Left ventricle myocardium superior (tissue), 1 donor: Measurements from ENCODE around the gene ASTL. TPM values are rescaled to one million over a fixed set of nuclear protein-coding genes. Genes with fewer than 3 reads are reported as not detected.

Source experiments
- ATAC-seq: fragments of 200-7000 bp; cut with Tn5 transposase; one replicate; pipeline ENCODE4 v1.9.1; 2020; ENCODE audit warnings: mild to moderate bottlenecking, moderate library complexity
- DNase-seq: peaks from one replicate; pipeline ENCODE4 v3.0.0-alpha.2; 2020
- intact Hi-C: fragments of 100-400 bp; cut with micrococcal nuclease; formaldehyde crosslinking; loops from one replicate; pipeline ENCODE4 v1.11.0; 2022
- long read RNA-seq: library from polyadenylated mRNA; unstranded; transcript quantifications from one replicate; pipeline ENCODE4 v2.0.0, GENCODE V29; 2021
- total RNA-seq: library from RNA; stranded (reverse); fragmentation: NEBNext Ultra II Directional; extraction: Animal tissue kit (Norgen Biotek cat#: 25700); gene quantifications from one replicate; pipeline ENCODE4 v1.2.1, GENCODE V29; 2021
- donor health status: DM: no; HTN: yes; CAD: no; lungs with severe emphysema.

The ASTL gene
- total RNA-seq = not detected
- long read RNA-seq = 0 reads

DNA sequence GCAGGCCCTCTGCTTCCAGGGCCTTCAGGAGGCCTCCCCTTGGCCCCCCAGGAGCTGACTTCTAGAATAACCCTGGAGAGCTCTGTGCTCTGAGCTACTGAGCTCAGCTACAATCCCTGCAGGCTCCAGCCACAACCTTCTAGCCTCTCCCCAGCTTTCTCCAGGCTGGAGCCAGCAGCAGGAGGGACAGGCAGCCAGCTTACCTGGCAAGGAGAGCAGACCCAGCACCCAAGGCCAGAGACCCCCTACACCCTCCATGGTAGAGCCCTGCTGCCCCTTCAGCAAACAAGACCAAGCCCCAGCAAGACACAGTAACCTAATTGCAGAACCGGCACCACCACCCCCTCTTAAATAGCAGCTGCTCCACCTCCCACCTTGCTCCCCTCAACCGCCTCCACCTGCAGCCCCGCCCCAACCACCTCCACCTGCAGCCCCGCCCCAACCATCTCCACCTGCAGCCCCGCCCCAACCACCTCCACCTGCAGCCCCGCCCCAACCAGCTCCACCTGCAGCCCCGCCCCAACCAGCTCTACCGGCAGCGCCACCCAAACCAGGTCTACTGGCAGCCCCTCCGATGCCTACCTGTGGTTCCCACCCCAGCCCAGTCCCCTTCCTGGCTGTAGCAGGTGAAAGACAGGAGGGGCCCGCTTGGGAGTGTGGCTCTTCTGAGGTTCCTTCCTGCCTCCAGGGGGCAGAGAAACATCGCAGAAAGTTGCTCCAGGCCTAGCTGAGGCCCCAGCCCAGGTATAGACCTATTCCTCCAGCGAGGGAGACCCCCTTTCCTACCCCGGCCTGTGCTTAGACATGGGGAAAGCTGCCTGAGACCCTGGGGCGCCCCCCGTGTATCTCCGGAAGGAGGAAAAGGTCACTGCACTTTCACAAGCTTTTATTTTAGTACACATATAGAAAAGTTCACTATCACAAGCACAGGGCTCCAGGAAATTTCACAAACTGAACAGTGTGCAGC lies at the start of gene ASTL:
Gene ASTL, minus strand, starts transcription at position 324 of the 967 bp plus-strand sequence. Its CDS starts 66 bp downstream, at position 258.
- DNase-seq (peak; percentile 44), ATAC-seq (peak; percentile 76)
- intact Hi-C loops = loop anchor here (5.0 kb wide), 1 partner anchor 34 kb away; no protein-coding TSS in a partner anchor

- intact Hi-C loops = no loop called here
- DNase-seq (no peak), ATAC-seq (peak; percentile 59)
Observed at GRCh38 chr2:96186562-96186961, 48.3 kb upstream of the ASTL start.

GRCh38 chr2:96185516-96185915 lies 47.2 kb upstream of the ASTL start:
- DNase-seq = no peak
- intact Hi-C loops = no loop called here
- ATAC-seq = no peak

GRCh38 chr2:96184989-96185388 lies 46.7 kb upstream of the ASTL start:
- ATAC-seq (no peak), DNase-seq (no peak)
- intact Hi-C loops = no loop called here

DNA sequence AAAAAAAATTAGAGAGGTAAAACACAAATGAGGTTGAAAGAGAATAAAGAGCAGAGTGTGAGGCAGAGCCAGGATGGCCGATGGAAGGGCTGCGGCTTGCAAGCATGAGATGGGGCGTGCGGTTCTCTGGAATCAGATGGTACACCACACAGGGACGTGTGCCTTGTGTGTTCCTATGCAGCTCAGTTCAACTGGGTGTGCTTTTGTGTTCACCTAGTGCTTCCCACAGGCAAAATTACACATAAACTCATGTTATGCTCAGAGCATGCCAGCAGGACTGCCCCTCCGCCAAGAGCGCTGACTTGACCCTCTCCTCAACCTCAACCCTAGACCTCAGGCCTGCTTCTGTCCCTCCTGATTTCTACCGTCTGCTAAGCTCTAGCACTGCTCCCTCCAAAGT lies 45.9 kb upstream of the ASTL start:
- intact Hi-C loops = no loop called here
- no peak for ATAC-seq
- DNase-seq = no peak

GRCh38 chr2:96181529-96181928 lies 43.2 kb upstream of the ASTL start:
- intact Hi-C loops = no loop called here
- no peak for DNase-seq
- no peak for ATAC-seq

DNA sequence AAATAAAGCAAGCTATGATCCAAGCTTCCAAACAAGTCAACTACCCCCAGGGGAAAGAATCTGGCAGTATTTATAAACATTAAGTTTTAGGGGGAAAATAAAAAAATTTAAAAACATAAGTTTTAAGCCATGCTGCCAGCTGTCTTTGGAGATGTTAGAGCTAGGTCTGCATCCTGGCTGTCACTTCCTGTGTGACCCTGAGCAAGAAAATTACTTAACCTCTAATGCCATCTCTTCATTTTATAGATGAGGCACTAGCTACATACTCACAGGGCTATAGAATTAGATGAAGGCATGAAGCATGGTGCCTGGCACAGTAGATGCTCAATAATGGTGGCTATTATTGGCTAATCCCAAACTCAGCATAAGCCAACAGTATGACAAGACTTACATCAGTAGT lies 42.2 kb upstream of the ASTL start:
- intact Hi-C loops = no loop called here
- no peak for ATAC-seq

DNA sequence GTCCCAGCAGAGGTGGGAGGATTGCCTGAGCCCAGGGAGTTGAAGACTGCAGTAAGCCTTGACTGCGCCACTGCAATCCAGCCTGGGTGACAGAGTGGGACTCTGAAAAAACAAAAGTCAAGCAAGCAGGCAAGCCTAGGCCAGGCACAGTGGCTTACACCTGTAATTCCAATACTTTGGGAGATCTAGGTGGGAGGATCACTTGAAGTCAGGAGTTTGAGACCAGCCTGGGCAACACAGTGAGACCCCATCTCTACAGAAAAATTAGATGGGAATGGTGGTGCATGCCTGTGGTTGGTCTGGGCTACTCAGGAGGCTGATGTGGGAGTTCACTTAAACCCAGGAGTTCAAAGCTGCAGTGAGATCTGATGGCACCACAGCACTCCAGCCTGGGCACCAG lies 41.7 kb upstream of the ASTL start:
- peak; percentile 14 for DNase-seq
- intact Hi-C loops = no loop called here
- ATAC-seq = no peak

More for the DNA sequence above, 42.2 kb upstream of the ASTL start:
- no peak for DNase-seq

DNA sequence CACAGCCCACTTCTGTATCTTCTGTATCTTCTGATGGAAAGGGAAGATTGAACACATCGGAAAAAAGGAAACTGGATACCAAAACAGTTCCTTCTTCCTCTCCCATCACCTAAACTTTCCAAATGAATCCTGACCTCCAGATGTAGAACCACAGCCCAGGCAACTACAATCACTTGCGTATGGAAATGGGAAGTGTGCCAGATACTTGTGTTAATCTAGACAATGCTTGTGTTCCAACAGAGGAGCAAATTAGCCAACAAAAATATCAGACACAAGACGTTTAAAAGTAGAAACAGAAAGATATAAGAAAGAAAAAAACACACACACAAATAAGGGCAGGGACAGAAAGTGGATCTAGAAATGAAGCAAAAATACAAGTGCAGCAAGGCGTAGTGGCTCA lies 38.4 kb upstream of the ASTL start:
- intact Hi-C loops = no loop called here
- DNase-seq (no peak), ATAC-seq (peak; percentile 15)

- DNase-seq (peak; percentile 4), ATAC-seq (peak; percentile 15)
- intact Hi-C loops = no loop called here
Observed at GRCh38 chr2:96175951-96176350, 37.6 kb upstream of the ASTL start.

GRCh38 chr2:96174251-96175144 lies 36.2 kb upstream of the ASTL start:
- peak; percentile 90 for ATAC-seq
- intact Hi-C loops = loop anchor here (5.0 kb wide), 1 partner anchor 37 kb away; the partner anchor contains the start of gene ASTL

GRCh38 chr2:96171831-96172230 lies 33.5 kb upstream of the ASTL start:
- intact Hi-C loops = loop anchor here (5.0 kb wide), 1 partner anchor 35 kb away; the partner anchor contains the start of gene ASTL
- ATAC-seq (no peak), DNase-seq (peak; percentile 11)

More at GRCh38 chr2:96174251-96175144, 36.2 kb upstream of the ASTL start:
- peak; percentile 83 for DNase-seq

- intact Hi-C loops = loop anchor here (5.0 kb wide), 1 partner anchor 33 kb away; the partner anchor contains the start of gene ASTL
- ATAC-seq (no peak), DNase-seq (no peak)
Observed at GRCh38 chr2:96170626-96171025, 32.3 kb upstream of the ASTL start.

DNA sequence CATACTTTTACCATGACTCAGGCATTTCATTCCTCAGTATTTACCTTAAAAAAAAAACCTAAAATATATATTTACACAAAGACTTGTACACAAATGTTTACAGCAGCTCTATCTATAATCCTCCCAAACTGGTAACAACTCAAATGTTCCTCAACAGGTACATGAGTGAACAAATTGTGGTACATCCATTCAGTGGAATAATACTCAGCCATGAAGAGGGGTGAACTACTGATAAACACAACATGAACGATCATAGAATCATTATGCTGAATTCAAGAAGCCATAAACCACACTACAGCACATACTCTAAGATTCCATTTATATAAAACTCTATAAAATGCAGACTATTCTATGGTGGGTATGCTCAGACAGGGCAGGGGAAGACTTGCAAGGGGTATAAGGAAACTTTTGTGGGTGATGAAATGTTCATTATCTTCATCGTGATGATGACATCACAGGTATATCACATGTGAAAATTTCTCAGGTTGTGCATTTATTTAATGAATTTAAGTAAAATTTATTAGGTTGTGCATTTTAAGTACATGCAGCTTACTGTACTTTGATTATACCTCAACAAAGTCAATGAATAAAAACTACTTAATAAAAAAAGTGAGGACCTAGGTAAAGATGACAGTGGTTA lies 31.7 kb upstream of the ASTL start:
- intact Hi-C loops = loop anchor here (5.0 kb wide), 1 partner anchor 33 kb away; the partner anchor contains the start of gene ASTL
- DNase-seq (no peak), ATAC-seq (no peak)

- intact Hi-C loops = no loop called here
Observed at GRCh38 chr2:96167407-96168013, 29.2 kb upstream of the ASTL start.

GRCh38 chr2:96164459-96165184 lies 26.3 kb upstream of the ASTL start:
- intact Hi-C loops = no loop called here
- DNase-seq = no peak
- ATAC-seq = no peak

More at GRCh38 chr2:96167407-96168013, 29.2 kb upstream of the ASTL start:
- ATAC-seq (no peak), DNase-seq (no peak)

GRCh38 chr2:96163768-96164429 lies 25.6 kb upstream of the ASTL start:
- no peak for ATAC-seq
- no peak for DNase-seq
- intact Hi-C loops = no loop called here
